ENCODE data around the gene PPIL4. TPM values are rescaled to one million over a fixed set of nuclear protein-coding genes. Genes with fewer than 3 reads are reported as not detected.
A peak's percentile ranks its signal among the peaks of the same experiment; 100 is the strongest.

Gene PPIL4
- 37.2 and 47.7 TPM in 2 replicates for total RNA-seq (2022)
- percentile 90 among the genes with signal in this experiment for Bru-seq, nascent RNA
- percentile 95 among the genes with signal in this experiment for BruChase-seq, experiment 1, labeled RNA remaining after a 6-hour chase
- BruChase-seq, experiment 2, labeled RNA remaining after a 2-hour chase: percentile 93 among the genes with signal in this experiment
- long read RNA-seq, transcript PPIL4-201 (13 exons, 2,232 nt): major isoform, 86 of 98 reads
- long read RNA-seq, partial matches to known transcripts: 2 of 98 reads
- long read RNA-seq, other reads (novel, unspliced or antisense): 9 of 98 reads

DNA sequence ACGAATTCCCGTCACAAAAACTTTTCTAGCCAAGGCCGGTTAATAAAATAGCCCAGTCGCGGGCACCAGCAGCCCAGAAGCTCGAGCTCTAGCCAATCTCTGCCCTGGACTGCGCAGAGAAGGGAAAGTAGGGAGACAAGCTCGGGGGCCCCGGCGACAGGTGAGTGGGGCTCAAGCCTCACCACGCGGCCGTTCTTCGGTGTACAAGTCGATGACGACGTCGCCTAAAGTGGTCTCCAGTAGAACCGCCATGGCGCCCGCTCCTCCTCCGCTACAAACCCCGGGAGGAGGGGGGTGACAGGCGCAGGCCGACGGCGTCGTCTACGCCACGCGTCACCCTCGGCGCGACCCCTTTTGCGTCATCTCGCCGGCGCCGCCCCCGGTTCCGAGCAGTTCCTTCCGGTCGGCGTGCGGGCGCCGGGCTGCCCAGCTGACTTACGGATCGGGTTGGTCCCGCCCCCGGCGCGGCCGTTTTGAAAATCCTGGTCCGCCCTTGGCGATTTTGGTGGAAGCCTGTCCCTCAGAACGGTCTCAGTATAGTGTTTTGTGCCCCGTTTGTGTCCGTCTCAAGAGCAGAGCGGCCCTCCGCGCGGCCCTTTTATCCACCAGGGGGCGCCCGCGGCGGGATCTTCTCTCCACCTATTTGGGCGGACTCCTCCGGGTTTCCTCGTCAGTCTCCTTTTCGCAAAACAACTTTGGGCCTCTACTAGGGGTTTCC, at the start of gene PPIL4:
PPIL4 (minus strand) TSS at position 290 of the 718 bp plus-strand sequence; CDS start at position 252, 38 bp downstream.
- Mint-ChIP-seq H3K9me3 (ENCODE audit: unreplicated experiment) (no peaks in the 10 kb centered on the region), H3K27ac (ENCODE audit: low read depth, unreplicated experiment) (peak within 1 kb of the TSS; percentile 90), H3K4me3 (ENCODE audit: unreplicated experiment) (peak within 1 kb of the TSS; percentile 92), H3K4me1 (ENCODE audit: insufficient read depth, unreplicated experiment) (peaks cover 34% of the 10 kb centered on the region), H3K36me3 (ENCODE audit: insufficient read depth, unreplicated experiment) (peaks cover 8% of the 10 kb centered on the region), H3K27me3 (ENCODE audit: insufficient read depth, unreplicated experiment) (no peaks in the 10 kb centered on the region)
- no TSS peak for BruUV-seq (replicated peaks)
- ChIA-PET POLR2A (interaction anchor here (0.5 to 8.0 kb wide), 24 partner anchors 9 to 1262 kb away, joined by 3 to 121 read pairs (median 4); partner anchors contain the start of genes GINM1, KATNA1, LATS1 and PCMT1), CTCF (interaction anchor here (0.5 to 4.0 kb wide), 14 partner anchors 9 to 797 kb away, joined by 3 to 26 read pairs (median 3); no protein-coding TSS in a partner anchor)
- intact Hi-C loops (cut with micrococcal nuclease): loop anchor here (1.0 to 10.0 kb wide), 3 partner anchors 19 to 379 kb away; partner anchors contain the start of genes KATNA1 and RAET1G
- peak; percentile 92 for DNase-seq (ENCODE audit: unreplicated experiment)
- peak; percentile 88 for TF ChIP-seq CTCF (IDR thresholded peaks at IDR 0.05; ENCODE audit: unreplicated experiment)

GRCh38 chr6:149593408-149593807, 47.6 kb upstream of the PPIL4 start:
- Mint-ChIP-seq H3K9me3 (ENCODE audit: unreplicated experiment) (no peaks in the 10 kb centered on the region), H3K4me1 (ENCODE audit: insufficient read depth, unreplicated experiment) (no peaks in the 10 kb centered on the region), H3K4me3 (ENCODE audit: unreplicated experiment) (no peak overlapping the region), H3K27ac (ENCODE audit: low read depth, unreplicated experiment) (no peak overlapping the region), H3K27me3 (ENCODE audit: insufficient read depth, unreplicated experiment) (no peaks in the 10 kb centered on the region), H3K36me3 (ENCODE audit: insufficient read depth, unreplicated experiment) (peaks cover 75% of the 10 kb centered on the region)
- intact Hi-C loops (cut with micrococcal nuclease): no loop called here
- CTCF ChIA-PET: interaction anchor here (0.5 kb wide), 1 partner anchor 477 kb away, joined by 3 read pairs; no protein-coding TSS in a partner anchor
- BruUV-seq (replicated peaks): no TSS peak
- no peak for DNase-seq (ENCODE audit: unreplicated experiment)
- POLR2A ChIA-PET: interaction anchor here (1.2 to 1.5 kb wide), 2 partner anchors 10 to 13 kb away, joined by 3 to 4 read pairs; no protein-coding TSS in a partner anchor
- no peak for TF ChIP-seq CTCF (IDR thresholded peaks at IDR 0.05; ENCODE audit: unreplicated experiment)

GRCh38 chr6:149592983-149593382, 47.1 kb upstream of the PPIL4 start:
- Mint-ChIP-seq H3K36me3 (ENCODE audit: insufficient read depth, unreplicated experiment) (peaks cover 75% of the 10 kb centered on the region), H3K27me3 (ENCODE audit: insufficient read depth, unreplicated experiment) (no peaks in the 10 kb centered on the region), H3K4me1 (ENCODE audit: insufficient read depth, unreplicated experiment) (no peaks in the 10 kb centered on the region), H3K9me3 (ENCODE audit: unreplicated experiment) (no peaks in the 10 kb centered on the region), H3K4me3 (ENCODE audit: unreplicated experiment) (no peak overlapping the region), H3K27ac (ENCODE audit: low read depth, unreplicated experiment) (no peak overlapping the region)
- TF ChIP-seq CTCF (IDR thresholded peaks at IDR 0.05; ENCODE audit: unreplicated experiment): no peak
- intact Hi-C loops (cut with micrococcal nuclease): no loop called here
- ChIA-PET POLR2A (interaction anchor here (1.2 to 1.5 kb wide), 2 partner anchors 11 to 13 kb away, joined by 3 to 4 read pairs; no protein-coding TSS in a partner anchor), CTCF (interaction anchor here (0.5 to 0.6 kb wide), 2 partner anchors 34 to 478 kb away, joined by 3 read pairs; no protein-coding TSS in a partner anchor)
- no peak for DNase-seq (ENCODE audit: unreplicated experiment)
- no TSS peak for BruUV-seq (replicated peaks)

GRCh38 chr6:149586149-149586548, 40.3 kb upstream of the PPIL4 start:
- DNase-seq (ENCODE audit: unreplicated experiment): no peak
- no TSS peak for BruUV-seq (replicated peaks)
- ChIA-PET POLR2A (no interaction called here), CTCF (no interaction called here)
- Mint-ChIP-seq H3K9me3 (ENCODE audit: unreplicated experiment) (no peaks in the 10 kb centered on the region), H3K36me3 (ENCODE audit: insufficient read depth, unreplicated experiment) (peaks cover 49% of the 10 kb centered on the region), H3K27me3 (ENCODE audit: insufficient read depth, unreplicated experiment) (no peaks in the 10 kb centered on the region), H3K4me3 (ENCODE audit: unreplicated experiment) (no peak overlapping the region), H3K4me1 (ENCODE audit: insufficient read depth, unreplicated experiment) (no peaks in the 10 kb centered on the region), H3K27ac (ENCODE audit: low read depth, unreplicated experiment) (no peak overlapping the region)
- TF ChIP-seq CTCF (IDR thresholded peaks at IDR 0.05; ENCODE audit: unreplicated experiment): no peak
- intact Hi-C loops (cut with micrococcal nuclease): no loop called here

Data from MCF 10A (cell line).